Activated gamma-delta T cell (primary cell): Measurements from ENCODE around the gene PRDM16.

Experiments
- DNase-seq: peaks from one replicate; lab custom pipeline; 2025; lab: John Stamatoyannopoulos, UW

Gene PRDM16

DNA sequence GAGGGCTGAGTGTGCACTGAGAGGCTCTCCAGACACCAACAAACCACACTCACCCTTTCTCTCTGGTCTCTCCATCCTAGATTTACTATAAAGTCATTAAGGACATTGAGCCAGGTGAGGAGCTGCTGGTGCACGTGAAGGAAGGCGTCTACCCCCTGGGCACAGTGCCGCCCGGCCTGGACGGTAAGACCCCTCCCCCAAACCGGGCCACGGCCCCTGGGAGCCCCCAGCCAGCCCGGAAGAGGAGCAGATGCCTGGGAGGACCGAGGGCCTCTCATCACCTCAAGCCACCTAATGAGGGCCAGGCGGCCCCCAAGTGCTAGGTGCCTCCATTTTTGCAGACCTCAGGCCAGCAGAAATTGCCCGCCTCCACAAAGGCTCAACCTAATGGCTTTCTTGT is 327.4 kb downstream of the PRDM16 start:
- no peak for DNase-seq

DNA sequence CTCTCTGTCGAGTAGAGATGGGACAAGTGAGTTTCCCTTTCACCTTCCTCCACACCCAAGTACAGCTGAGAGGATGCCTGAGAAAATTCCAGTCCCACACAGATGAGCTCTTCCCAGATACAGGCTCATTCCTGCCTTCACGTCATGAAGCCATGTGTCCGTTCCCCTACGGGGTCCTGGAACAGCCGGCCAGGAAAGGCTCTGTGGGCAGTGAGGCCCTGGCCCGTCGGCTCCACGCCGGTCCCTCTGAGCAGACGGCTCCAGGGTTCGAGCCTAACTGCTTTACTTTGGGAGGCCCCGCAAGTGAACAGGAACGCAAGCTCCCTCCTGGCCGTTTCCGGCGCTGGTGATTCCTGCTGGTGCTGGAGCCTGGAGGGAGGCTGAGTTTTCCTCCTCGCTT is 328.3 kb downstream of the PRDM16 start:
- DNase-seq: no peak

DNA sequence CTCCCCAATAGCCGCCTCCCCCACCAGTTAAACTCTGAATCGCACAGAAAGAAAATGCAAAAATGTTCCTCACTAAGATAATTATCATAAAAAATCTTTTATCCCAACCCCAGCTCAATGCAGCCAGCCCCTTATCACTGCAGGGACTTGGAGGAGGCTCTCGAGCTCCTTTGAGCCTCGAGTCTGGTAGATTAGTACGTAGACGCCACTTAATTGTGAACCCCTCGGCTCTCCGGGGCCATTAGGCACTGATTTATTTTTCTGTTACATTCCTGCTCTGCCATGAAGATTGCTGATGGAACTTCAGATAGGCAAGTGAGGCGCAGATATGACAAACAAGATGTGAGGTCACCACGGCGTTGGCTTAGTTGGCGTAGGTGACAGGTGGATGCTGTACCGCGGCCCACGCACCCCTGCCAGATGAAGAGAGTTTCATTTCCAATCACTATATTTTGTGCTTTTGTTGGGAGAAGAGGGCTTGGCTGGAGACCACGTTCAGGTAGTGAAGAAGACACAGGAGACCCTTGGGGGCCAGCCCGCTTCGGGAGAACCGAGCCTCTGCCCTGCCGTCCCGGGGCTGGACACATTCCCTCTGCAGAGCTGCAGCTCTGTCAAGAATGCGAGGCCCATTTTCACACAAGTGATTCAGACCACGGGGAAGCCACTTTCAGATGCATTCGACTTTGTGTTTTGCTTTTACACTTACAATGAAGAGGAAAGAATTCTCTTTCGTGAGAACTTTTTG is 329.6 kb downstream of the PRDM16 start:
- DNase-seq: no peak

DNA sequence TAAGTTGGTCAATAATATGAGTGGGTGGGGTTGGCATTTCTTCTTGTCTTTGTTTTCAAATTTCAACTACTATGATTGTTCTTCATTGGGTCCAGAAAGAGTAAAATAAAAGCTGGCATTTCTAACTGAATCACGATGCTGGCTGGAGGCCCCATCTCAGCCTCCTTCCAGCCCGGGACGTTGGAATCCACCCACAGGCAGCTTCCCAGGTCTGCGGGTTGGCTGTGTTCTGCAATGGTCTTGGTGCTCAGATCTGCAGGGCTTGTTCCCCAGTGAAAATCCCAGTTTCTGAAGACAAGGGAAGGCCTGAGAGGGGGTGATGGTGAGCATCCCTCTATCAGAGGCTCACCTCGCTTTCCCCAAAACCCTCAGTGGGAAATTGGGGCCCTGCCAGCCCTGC is 330.7 kb downstream of the PRDM16 start:
- DNase-seq: no peak

DNA sequence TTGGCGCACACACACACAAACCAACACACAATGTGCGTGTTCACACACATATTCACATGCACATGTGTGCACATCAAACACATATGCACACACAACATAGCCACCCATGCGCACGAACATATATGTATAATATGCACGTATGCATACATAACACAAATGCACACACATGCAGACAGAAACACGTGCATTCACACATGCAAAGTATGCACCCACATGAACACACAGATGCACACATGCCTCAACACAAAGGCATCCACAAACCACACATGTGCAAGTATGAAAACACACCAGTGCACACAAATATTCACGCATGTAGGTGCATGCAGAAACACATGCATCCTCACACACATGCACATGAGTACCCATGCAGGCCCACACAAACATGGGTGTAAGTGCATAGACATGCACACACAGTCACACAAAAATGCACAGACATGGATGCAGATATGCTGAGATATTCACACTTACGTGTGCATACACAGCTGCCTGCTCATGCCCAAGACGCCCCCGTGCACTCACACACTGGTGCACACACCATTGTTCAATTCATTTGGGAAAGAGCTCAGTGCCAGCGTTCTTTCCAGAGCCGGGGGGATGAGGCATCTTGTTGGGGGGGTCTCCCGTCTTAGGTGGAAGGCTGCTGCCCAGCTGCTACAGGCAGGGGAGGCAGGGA is 332.7 kb downstream of the PRDM16 start:
- DNase-seq: no peak

DNA sequence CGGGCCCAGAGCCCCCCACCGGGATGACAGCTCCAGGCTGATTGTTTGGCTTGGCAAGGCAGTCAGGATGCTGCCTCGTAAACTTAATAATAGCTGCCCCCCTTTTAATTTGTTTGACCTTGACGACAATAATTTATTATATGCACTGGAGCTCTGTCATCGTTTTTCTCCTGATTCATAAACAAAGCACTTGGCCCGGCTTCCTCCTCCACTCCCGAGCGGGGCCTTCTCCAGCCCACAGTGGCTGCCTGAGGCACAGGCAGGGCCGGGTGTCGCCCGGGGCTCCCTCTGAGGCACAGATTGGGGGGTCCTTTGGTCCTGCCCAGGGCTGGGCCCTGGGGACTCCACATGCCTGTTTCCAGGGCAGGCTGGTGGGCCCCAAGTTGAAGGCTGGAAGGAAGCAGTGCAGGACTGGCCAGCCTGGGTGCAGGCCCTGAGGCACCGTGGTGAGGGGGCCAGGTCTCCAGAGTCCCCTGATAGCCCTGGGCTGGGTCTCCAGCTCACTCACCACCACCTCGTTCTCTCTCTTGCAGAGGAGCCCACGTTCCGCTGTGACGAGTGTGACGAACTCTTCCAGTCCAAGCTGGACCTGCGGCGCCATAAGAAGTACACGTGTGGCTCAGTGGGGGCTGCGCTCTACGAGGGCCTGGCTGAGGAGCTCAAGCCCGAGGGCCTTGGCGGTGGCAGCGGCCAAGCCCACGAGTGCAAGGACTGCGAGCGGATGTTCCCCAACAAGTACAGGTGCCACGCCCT is 333.4 kb downstream of the PRDM16 start:
- DNase-seq: no peak

DNA sequence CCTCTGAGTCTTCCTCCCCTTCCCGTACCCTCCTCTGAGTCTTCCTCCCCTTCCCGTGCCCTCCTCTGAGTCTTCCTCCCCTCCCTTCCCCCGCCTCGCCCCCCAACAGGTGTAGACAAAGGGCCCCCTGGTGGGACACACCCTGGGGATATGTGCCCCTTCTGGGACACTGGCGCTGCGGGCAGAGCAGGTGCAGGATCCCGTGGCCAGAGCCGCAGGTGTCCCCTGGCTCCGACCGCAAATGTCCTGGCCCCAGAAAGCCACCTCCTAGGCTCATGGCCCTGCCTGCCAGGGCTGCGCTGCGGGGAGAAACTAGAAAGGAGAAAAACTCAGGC is 334.0 kb downstream of the PRDM16 start:
- DNase-seq: no peak

DNA sequence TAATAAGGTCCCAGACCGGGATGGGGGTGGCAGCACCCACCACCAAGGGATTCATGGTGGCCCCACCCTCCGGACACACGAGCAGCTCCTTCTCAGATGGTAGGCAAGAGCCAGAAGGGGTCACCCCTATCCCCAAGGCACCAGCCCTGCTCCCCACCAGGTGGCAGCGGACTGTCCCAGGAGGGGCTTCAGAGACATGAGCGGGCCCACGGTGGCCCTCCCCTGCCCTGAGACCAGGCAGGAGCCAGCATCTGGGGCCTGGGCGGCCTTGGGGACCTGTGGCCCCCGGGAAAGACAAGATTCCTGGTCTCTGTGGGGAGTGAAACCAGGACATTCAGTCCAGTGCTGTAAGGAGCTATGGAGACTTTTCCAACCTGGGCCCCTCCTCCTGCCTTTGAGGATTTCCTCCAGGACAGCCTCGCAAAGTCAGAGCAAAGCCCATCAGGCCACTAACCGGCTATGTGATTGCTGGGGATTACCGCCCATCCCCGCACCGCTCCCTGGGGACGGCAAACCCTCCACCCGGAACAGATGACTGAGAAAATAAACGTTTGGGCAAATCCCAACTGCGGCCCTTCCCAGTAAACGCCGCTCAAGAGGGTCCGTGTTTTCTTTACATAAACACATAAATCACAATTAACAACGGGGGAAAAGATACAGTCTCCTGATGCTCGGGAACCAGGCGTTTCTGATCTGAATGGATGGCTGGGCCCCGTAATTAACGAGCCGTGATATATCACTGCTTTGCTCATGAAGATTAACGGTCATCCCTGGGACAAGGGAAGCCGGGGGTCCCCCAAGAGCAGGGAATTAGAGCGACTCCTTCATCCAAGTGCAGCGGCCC is 334.6 kb downstream of the PRDM16 start:
- no peak for DNase-seq

DNA sequence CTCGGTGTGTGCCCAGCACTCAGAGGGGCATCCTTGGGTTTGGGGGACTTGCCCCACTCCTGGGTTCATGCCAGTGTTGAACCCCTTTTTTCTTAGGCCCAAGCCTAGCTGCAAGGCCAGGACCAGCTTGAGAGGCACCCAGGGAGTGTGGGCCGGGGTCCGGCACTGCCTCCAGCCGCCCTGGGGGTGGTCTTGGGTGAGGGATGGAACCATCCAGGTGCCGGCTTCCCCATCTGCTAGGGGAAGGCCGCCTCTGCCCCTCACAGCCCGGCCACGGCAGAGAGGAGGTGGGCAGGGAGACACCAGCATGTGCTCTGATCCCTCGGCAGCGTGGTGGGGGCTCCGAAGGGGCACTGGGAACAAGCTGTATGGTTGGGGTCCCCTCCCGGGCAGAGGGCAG is 335.3 kb downstream of the PRDM16 start:
- DNase-seq: no peak

DNA sequence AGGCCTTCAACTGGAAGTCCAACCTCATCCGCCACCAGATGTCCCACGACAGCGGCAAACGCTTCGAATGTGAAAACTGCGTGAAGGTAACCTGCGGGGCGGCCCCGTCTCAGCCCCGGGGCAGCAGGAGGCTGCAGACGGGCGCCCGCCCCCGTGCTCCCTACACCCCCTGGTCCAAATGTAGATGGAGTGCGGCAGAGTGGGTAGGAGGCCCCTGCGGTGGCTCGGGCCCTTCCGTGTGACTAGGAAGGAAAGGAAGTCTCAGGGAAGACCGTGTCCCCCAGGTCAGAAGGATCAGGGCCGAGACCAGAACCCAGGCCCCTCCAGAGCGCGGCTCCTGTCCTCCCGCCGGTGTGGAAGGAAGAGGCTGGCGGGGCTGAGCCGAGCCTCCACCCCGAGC is 335.8 kb downstream of the PRDM16 start:
- DNase-seq: no peak

DNA sequence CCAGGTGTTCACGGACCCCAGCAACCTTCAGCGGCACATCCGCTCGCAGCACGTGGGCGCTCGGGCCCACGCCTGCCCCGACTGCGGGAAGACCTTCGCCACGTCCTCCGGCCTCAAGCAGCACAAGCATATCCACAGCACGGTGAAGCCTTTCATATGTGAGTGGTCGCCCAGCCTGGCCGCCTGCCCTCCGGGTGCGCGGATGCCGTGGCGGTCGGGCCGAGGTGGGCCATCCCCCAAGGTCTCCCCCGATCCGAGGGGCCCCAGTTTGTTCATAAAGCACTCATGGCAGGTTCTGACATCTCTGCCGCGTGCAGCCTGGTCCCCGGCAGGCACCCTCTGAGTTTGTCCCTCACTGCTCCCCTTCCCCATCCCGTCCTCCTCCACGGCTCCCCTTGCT is 336.5 kb downstream of the PRDM16 start:
- DNase-seq: no peak

DNA sequence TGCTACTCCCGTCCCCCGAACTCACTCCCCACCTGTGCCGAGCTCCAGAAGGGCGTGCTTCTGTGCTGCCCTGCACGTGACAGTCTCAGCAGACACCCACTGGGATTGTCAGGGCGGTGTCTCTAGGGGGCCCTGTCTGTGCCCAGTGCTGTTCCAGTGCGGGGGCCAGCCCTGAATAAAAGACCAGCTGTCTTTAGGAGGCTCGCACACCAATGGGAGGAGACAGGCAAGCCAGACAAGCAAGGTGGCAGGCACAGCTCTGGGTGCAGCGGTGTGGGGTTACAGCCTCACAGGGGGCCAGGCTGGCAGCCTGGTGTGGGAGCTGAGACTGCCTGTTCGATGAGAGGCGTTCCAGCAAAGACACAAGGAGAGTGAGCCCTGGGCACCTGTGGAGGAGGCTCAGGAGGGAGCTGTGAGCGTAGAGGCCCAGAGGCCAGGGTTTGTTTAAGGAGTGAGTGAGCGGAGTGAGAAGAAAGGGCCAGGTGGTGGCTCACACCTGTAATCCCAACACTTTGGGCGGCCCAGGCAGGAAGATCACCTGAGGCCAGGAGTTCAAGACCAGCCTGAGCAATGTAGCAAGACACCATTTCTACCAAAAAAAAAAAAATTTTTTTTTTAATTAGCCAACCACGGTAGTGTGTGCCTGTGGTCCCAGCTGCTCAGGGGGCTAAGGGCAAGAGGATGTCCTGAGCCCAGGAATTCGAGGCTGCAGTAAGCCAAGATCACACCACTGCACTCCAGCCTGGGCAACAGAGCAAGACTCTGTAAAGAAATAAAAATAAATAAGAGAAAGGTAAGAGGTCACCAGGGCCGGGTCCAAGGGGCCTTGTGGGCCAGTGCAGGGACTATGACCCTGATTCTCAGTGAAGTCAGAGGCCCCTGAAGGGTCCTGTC is 337.2 kb downstream of the PRDM16 start:
- no peak for DNase-seq

DNA sequence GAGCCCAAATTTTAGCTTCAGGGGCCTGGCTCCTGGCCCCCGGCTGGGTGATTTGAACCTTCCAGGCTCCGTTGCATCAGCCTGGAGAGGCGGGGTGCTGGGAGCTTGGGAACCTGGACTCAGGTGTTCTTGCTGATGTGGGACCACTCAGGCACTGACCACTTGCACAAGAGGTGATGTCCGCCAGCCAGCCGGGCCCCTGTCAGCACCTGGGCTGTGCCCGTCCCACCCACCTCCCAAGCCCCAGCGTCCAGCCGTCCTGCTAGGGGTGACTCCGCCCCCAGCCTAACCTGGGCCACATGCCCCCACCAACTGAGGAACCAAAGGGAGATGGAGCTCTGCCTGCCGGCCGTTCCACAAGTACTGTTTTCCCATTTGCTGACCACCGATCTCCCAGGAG is 338.0 kb downstream of the PRDM16 start:
- no peak for DNase-seq

DNA sequence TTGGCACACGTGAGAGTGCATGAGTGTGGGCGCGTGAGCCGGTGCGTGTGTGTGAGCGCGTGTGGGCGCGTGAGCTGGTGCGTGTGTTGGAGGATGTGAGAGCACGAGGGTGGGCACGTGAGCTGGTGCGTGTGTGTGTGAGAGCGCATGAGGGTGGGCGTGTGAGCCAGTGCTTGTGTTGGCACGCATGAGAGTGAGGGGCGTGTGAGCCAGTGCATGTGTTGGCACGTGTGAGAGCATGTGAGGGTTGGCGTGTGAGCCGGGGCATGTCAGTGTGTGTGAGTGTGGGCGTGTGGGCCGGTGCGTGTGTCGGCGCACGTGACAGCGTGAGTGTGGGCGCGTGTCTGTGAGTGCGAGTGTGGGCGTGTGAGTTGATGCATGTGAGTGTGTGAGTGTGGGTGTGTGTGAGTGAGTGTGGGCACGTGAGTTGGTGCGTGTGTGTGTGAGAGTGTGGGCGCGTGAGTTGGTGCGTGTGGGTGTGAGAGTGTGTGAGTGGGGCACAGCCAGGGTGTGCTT is 339.8 kb downstream of the PRDM16 start:
- DNase-seq: no peak

DNA sequence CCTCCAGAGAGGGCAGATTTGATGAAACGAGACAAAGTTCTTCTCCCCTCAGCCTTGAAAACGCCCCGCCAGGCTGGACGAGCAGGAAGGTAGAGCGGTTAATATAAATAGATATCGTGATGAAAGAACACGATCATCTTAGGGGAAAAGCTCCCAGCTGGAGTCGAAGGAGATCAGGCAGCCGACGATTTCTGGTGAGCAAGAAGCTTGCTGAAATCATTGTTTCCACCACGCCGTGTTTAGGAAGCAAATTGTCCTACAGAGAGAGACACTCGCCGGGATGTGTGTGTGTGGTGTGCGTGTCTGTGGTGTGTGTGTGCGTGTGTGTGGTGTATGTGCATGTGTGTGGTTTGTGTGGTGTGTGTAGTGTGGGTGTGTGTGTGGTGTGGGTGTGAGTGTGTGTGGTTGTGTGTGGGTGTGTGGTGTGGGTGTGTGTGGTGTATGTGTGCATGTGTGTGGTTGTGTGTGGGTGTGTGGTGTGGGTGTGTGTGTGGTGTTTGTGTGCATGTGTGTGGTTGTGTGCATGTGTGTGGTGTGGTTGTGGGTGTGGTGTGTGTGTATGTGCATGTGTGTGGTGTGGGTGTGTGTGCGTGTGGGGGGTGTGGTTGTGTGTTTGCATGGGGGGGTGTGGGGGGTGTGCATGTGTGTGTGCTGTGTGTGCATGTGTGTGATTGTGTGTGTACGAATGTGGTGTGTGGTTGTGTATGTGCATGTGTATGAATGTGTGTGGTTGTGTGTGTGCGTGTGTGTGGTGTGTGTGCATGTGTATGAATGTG is 340.6 kb downstream of the PRDM16 start:
- DNase-seq: no peak

DNA sequence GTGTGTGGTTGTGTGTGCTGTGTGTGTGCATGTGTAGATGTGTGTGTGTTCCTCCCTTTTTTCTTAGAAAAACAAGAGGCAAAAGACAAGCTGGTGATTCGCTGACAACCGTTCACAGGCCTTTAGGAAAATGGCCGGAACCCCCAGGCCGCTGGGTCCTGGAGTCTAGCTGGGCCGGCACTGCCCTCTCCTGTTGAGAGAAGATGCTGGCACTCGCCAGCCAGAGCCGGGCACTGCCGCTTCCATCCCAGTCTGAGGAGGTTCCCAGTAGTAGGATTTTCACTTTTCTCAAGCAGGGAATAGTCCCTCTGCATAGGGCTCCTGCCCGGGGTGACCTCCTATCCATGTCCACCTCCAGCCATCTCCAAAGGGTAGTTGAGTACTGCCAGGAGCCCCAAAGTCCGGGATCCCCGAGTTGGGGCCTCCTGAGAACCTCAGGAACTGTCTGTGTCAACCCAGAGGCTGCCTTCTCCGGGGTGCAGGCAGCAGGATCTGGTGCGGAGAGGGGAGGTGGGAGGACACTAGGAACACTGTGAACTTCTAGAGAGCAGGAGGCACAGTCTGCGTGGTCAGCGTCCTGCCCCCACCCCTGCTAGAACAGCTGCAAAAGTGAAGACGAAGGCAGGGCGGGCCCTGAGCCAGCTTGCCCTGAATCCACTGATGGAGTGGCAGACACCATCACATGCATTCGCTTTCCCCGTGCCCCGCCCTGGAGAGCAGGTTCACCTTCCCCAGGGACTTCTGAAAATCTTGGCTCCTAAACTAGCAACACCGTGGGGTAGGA is 341.3 kb downstream of the PRDM16 start:
- no peak for DNase-seq

DNA sequence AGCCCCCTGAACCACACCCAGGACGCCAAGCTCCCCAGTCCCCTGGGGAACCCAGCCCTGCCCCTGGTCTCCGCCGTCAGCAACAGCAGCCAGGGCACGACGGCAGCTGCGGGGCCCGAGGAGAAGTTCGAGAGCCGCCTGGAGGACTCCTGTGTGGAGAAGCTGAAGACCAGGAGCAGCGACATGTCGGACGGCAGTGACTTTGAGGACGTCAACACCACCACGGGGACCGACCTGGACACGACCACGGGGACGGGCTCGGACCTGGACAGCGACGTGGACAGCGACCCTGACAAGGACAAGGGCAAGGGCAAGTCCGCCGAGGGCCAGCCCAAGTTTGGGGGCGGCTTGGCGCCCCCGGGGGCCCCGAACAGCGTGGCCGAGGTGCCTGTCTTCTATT is 342.8 kb downstream of the PRDM16 start:
- DNase-seq: no peak

DNA sequence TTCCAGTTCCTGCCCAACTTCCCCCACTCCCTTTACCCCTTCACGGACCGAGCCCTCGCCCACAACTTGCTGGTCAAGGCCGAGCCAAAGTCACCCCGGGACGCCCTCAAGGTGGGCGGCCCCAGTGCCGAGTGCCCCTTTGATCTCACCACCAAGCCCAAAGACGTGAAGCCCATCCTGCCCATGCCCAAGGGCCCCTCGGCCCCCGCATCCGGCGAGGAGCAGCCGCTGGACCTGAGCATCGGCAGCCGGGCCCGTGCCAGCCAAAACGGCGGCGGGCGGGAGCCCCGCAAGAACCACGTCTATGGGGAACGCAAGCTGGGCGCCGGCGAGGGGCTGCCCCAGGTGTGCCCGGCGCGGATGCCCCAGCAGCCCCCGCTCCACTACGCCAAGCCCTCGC is 343.4 kb downstream of the PRDM16 start:
- no peak for DNase-seq

DNA sequence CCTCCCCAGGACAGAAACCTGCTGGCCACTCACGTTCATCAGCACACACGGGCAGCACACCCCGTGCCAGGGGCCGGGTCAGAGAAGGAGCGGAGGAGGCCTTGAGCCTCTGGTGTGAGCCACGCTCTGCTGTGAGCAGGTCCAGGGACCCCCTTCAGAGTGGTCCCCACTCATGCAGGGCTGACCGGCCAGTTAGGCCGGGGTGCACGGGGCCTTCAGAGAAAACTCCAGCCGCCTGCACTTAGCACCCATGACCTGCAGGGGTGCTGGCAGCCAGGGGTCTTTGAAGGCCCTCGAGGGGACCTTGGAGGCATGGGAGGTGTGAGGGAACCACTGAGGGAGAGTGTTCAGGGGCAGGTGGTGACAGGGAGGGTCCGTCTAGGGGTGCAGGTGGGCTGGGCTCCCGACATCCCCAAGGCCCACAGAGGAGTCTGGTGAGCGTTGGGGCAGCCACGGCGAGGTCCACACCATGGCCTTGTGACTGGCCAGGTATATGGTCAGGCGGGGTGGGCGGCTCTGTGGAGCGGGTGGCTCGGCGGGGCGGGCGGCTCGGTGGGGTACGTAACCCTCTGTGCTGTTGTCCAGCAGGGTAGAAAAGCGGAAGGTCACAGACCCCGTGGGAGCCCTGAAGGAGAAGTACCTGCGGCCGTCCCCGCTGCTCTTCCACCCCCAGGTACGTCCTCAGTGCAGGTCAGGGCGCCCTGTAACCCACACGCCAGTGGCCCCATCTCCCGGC is 345.1 kb downstream of the PRDM16 start:
- no peak for DNase-seq
